NCI-H2107 treated with DMSO at 0.1 percent for 48 hours (cell line): ENCODE data around the gene KLF16.
A peak's percentile ranks its signal among the peaks of the same experiment; 100 is the strongest.

ENCODE experiments used
- DNase-seq: peaks from one replicate; lab custom pipeline; 2025; ENCODE audit not compliant: unreplicated experiment; lab: John Stamatoyannopoulos, UW

Gene KLF16

GRCh38 chr19:1871140-1871597 lies 7.8 kb upstream of the KLF16 start:
- no peak for DNase-seq

- no peak for DNase-seq
Measured at GRCh38 chr19:1868971-1869370, 5.6 kb upstream of the KLF16 start.

GRCh38 chr19:1867349-1867724 lies 4.0 kb upstream of the KLF16 start:
- no peak for DNase-seq

- no peak for DNase-seq
Measured at GRCh38 chr19:1866693-1867348, 3.4 kb upstream of the KLF16 start.

GRCh38 chr19:1865172-1866010 lies 2.0 kb upstream of the KLF16 start:
- no peak for DNase-seq

- peak; percentile 15 for DNase-seq
Measured at GRCh38 chr19:1864480-1865171, 1.2 kb upstream of the KLF16 start.

GRCh38 chr19:1863638-1864479 lies 480 bp upstream of the KLF16 start:
- peak; percentile 48 for DNase-seq

- no peak for DNase-seq
Measured at GRCh38 chr19:1862424-1863327, 703 bp downstream of the KLF16 start.

GRCh38 chr19:1862068-1862423 lies 1.3 kb downstream of the KLF16 start:
- no peak for DNase-seq

- no peak for DNase-seq
Measured at GRCh38 chr19:1861599-1862031, 1.8 kb downstream of the KLF16 start.

GRCh38 chr19:1860821-1861598 lies 2.4 kb downstream of the KLF16 start:
- DNase-seq = no peak

GRCh38 chr19:1860042-1860775 lies 3.2 kb downstream of the KLF16 start:
- DNase-seq = no peak

- DNase-seq = no peak
Measured at GRCh38 chr19:1859331-1859781, 4.0 kb downstream of the KLF16 start.

GRCh38 chr19:1858412-1859081 lies 4.8 kb downstream of the KLF16 start:
- DNase-seq = no peak

- no peak for DNase-seq
Measured at GRCh38 chr19:1857648-1858326, 5.6 kb downstream of the KLF16 start.

GRCh38 chr19:1856698-1857603 lies 6.4 kb downstream of the KLF16 start:
- DNase-seq = no peak
